Psoas muscle (tissue), 8 donors: ENCODE measurements around the gene S100A6. TPM values are rescaled to one million over a fixed set of nuclear protein-coding genes. Genes with fewer than 3 reads are reported as not detected.
"Not testable (repeated sequence)": the region's sequence is repeated elsewhere in the genome, so short reads cannot be mapped to it uniquely, and the experiment has no call there.

Experiments
- ATAC-seq, 4 donors: fragments of 200-7000 bp; cut with Tn5 transposase; one replicate each; pipeline ENCODE4 v1.9.1; 2020; ENCODE audit warnings: moderate library complexity in 3 of 4, mild to moderate bottlenecking in 2 of 4
- DNase-seq, 2 donors: peaks; one replicate each; pipeline ENCODE4 v3.0.0-alpha.2; 2020
- H3K27ac ChIP-seq: fragments of 200-600 bp; one replicate; pipeline ENCODE4 v1.8.0; 2022
- H3K27me3 ChIP-seq, 3 donors: fragments of 200-600 bp in 1 of 3; one replicate each; pipeline versions ENCODE4 v1.6.1 to v1.8.0; 2013 to 2022; ENCODE audit warnings: low read length in 2 of 3, mild to moderate bottlenecking in 2 of 3, moderate library complexity in 1 of 3; ENCODE audit not compliant: insufficient read depth in 3 of 3
- H3K36me3 ChIP-seq, 2 donors: fragments of 200-600 bp in 1 of 2; one replicate each; pipeline versions ENCODE4 v1.6.1 to v1.8.0; 2013 to 2022; ENCODE audit warnings: low read depth in 1 of 2, mild to moderate bottlenecking in 1 of 2, moderate library complexity in 1 of 2; ENCODE audit not compliant: insufficient read depth in 1 of 2
- H3K4me1 ChIP-seq: fragments of 200-600 bp; one replicate; pipeline ENCODE4 v1.8.0; 2022
- H3K4me3 ChIP-seq: fragments of 200-600 bp; one replicate; pipeline ENCODE4 v1.8.0; 2022; ENCODE audit warnings: mild to moderate bottlenecking
- H3K9me3 ChIP-seq: fragments of 200-600 bp; one replicate; pipeline ENCODE4 v1.8.0; 2022
- WGBS, 3 donors: extraction: QIAGEN DNeasy Blood & Tissue Kit; methylation state at CpG; one replicate each; pipeline versions ENCODE4 v1.1.6 to v1.1.7; 2013; 5-methylcytosine and 5-hydroxymethylcytosine counted together
- intact Hi-C, 2 donors: fragments of 100-400 bp; cut with DNase I; formaldehyde crosslinking; loops; one replicate each; pipeline versions ENCODE4 v1.11.0 to v1.14.2; 2022
- polyA plus RNA-seq, 3 donors: library from polyadenylated mRNA; stranded (reverse); fragments of 200-250 nt; gene quantifications; one replicate each; pipeline ENCODE4 v1.2.3, GENCODE V29; 2013
- total RNA-seq, 4 donors: library from RNA; stranded (reverse); fragmentation: NEBNext Ultra II Directional in 2 of 4; extraction: Animal tissue kit (Norgen Biotek cat#: 25700) in 2 of 4; gene quantifications; one replicate each; pipeline versions ENCODE4 v1.2.1 to v1.2.4, GENCODE V29; 2021 to 2023
- TF ChIP-seq, protein P1 (sequence below): fragments of 200-600 bp; IDR thresholded peaks from one replicate; pipeline ENCODE4 v1.8.0; 2022; ENCODE audit warnings: antibody characterized with exemption
- donor health status: healthy with polysubstance abuse.
- donor health status: DM: no; HTN: no; CAD: no; lungs with moderate emphysema.
- donor health status: Bipolar disorder and iron deficiency.
- donor health status: healthy.
- donor health status: DM: yes; HTN: yes; CAD: no.
- donor health status: DM: no; HTN: no; CAD: no.
- donor health status: DM: no; HTN: no; CAD: no.
- donor health status: DM: yes; HTN: yes; CAD: no.

S100A6 gene
- total and polyA plus RNA-seq, 7 donors: 78.5 to 506 (median 295) TPM

DNA sequence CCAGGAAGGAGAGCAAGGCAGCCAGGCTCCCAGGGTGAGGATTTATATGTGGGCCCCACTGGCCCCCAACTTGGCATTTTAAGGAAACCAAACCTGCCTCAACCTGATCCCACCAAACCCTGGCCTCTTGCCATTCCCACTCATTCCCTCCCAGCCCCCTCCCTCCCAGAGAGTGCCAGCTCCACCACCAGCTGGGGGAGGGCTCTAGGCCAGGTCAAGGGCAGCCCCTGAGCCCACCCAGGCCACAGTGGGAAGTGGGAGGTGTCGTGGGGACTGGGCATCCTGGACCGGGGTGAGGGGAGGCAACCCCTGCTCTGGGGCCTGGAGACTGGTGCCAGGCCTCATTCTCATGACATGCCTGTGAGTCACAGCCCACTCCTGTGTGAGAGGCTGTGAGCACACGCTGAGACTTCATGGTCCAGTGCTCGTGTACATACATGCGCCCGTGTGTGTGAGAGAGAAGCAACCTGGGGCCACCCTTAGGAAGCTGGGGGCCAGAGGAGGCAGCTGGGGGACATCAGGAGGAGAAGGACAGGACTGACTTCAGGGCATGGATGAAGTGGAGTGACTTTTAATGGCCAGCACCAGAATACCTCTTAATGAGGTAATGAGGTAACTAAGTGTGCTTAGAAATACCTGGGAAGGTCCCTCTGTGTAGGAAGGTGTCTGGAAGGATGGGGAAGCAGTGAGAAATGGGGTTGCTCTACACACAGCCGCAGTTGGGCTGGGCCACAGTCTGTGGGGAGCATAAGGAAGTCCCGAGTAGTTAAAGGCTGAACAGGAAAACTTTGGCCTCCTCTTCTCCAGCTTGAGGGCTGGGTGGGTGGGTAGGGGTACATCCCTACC is 30.0 kb upstream of the S100A6 start, which contains the start of gene S100A2:
Gene S100A2, minus strand, starts transcription at position 316 of the 846 bp plus-strand sequence. CDS start 1,967 bp downstream, outside the sequence.
- Histone ChIP-seq H3K27ac (peak within 1 kb of the TSS; percentile 88), H3K4me3 (no peak within 1 kb of the TSS), H3K4me1 (peaks cover 32% of the 10 kb centered on the region), H3K36me3 (no peaks in the 10 kb centered on the region), H3K27me3 (no peaks in the 10 kb centered on the region), H3K9me3 (no peaks in the 10 kb centered on the region)
- peak; percentile 57 to 73 (median 68) for ATAC-seq
- peak; percentile 72 to 75 for DNase-seq
- intact Hi-C loops: loop anchor here (2.0 to 5.0 kb wide), 2 partner anchors 55 to 213 kb away; no protein-coding TSS in a partner anchor
- WGBS, 3 donors: 49 to 71% (median 53%) methylated on average over 8 of the region's 8 CpGs
- TF ChIP-seq, protein P1, sequence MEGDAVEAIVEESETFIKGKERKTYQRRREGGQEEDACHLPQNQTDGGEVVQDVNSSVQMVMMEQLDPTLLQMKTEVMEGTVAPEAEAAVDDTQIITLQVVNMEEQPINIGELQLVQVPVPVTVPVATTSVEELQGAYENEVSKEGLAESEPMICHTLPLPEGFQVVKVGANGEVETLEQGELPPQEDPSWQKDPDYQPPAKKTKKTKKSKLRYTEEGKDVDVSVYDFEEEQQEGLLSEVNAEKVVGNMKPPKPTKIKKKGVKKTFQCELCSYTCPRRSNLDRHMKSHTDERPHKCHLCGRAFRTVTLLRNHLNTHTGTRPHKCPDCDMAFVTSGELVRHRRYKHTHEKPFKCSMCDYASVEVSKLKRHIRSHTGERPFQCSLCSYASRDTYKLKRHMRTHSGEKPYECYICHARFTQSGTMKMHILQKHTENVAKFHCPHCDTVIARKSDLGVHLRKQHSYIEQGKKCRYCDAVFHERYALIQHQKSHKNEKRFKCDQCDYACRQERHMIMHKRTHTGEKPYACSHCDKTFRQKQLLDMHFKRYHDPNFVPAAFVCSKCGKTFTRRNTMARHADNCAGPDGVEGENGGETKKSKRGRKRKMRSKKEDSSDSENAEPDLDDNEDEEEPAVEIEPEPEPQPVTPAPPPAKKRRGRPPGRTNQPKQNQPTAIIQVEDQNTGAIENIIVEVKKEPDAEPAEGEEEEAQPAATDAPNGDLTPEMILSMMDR: no peak

DNA sequence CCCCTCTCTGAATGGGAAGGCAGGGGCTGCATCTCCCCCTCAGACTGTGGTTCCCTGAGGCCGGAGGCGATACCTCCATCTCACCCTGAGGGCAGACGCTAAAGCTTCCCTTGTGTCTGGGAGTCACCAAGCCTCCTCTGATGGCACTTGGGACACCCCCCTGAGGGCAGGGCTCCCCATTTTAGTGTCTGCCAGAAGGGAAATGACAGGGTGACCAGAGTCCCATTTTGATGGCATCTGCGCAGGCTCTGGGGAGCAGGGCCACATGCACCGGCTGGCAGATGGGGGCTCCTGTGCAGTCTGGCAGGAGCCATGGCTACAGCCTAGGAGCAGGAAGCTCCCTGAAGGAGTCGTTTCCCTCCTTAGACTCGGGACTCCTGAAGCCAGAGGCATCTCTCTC is 28.2 kb upstream of the S100A6 start:
- Histone ChIP-seq H3K4me1 (peaks cover 32% of the 10 kb centered on the region), H3K9me3 (no peaks in the 10 kb centered on the region), H3K36me3 (no peaks in the 10 kb centered on the region), H3K27ac (no peak overlapping the region), H3K27me3 (no peaks in the 10 kb centered on the region), H3K4me3 (no peak overlapping the region)
- peak in 1 of 2 donors; percentile 16 for DNase-seq
- intact Hi-C loops: no loop called here
- WGBS, 3 donors: 87 to 95% (median 92%) methylated on average over 7 of the region's 7 CpGs
- ATAC-seq: no peak
- TF ChIP-seq, protein P1: no peak

DNA sequence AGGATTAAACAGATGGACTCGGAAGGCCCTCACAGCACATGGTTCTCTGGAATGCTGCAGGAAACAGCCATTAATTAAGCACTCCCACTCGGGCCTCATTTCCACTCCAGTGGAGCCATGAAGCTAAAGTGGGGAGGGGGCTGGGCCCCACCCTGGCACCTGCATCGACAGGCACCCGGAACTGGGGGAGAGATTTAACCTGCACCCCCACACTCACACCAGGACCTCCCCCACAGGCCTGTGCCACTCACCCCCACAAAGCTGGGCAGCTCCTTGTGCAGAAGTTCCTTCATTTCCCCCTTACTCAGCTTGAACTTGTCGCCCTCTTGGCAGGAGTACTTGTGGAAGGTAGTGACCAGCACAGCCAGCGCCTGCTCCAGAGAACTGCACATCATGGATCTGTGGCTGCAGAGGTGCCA is 27.7 kb upstream of the S100A6 start:
- 73 to 75% (median 73%) methylated on average over 6 of the region's 6 CpGs for WGBS, 3 donors
- DNase-seq: peak in 1 of 2 donors; percentile 30
- ATAC-seq: no peak
- H3K27me3 ChIP-seq: no peaks in the 10 kb centered on the region
- peaks cover 32% of the 10 kb centered on the region for H3K4me1 ChIP-seq
- TF ChIP-seq, protein P1: no peak
- no peak overlapping the region for H3K4me3 ChIP-seq
- intact Hi-C loops: no loop called here
- no peaks in the 10 kb centered on the region for H3K9me3 ChIP-seq
- H3K27ac ChIP-seq: no peak overlapping the region
- no peaks in the 10 kb centered on the region for H3K36me3 ChIP-seq

DNA sequence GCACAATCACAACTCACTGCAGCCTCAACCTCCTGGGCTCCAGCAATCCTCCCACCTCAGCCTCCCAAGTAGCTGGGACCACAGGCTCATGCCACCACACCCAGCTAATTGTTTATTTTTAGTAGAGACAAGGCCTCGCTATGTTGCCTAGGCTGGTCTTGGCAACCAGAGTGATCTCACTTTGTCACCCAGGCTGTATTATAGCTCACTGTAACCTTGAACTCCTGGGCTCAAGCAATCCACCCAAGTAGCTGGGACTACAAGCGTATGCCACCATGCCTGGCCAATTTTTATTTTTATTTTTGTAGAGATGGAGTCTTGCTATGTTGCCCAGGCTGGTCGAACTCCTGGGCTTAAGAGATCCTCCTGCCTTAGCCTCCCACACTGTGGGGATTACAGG is 26.2 kb upstream of the S100A6 start:
- WGBS, 3 donors: 62 to 91% (median 69%) methylated on average over 3 of the region's 3 CpGs
- H3K27ac ChIP-seq, H3K4me3 ChIP-seq, ATAC-seq, intact Hi-C loops, H3K36me3 ChIP-seq, H3K27me3 ChIP-seq, DNase-seq, H3K9me3 ChIP-seq: not testable (repeated sequence)
- peaks cover 19% of the 10 kb centered on the region for H3K4me1 ChIP-seq

DNA sequence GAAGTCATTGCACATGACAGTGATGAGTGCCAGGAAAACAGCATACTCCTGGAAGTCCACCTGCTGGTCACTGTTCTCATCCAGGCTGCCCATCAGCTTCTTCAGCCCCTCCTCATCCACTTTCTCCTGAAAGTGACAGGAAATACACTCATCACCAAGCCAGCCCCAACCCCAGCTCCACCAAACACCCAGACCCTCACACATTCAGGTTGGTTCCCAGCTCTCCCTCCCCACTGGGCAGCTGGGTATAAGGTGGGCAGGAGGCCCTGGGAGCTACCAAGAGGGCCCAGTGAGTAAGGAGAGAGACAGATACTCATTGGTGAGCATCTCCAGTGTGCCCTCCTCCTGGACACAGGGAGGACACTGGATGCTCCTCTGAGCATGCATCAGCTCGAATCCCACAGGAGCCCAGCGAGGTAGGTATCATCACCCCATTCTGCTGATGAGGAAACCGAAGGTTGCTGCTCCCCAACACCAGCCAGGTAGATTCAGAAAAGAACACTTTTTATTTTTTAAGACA is 25.7 kb upstream of the S100A6 start:
- intact Hi-C loops: no loop called here
- WGBS, 3 donors: 95 to 98% (median 96%) methylated on average over 3 of the region's 3 CpGs
- ATAC-seq (no peak), DNase-seq (peak in 1 of 2 donors; percentile 20)
- TF ChIP-seq, protein P1: no peak
- Histone ChIP-seq H3K4me1 (peaks cover 14% of the 10 kb centered on the region), H3K27ac (no peak overlapping the region), H3K36me3 (no peaks in the 10 kb centered on the region), H3K27me3 (no peaks in the 10 kb centered on the region), H3K9me3 (no peaks in the 10 kb centered on the region), H3K4me3 (no peak overlapping the region)
